Stimulated activated CD4-positive, alpha-beta T cell treated with anti-CD3 and anti-CD28 coated beads, Interleukin-2, amount 100 ng/mL, for 48 hours (primary cell): ENCODE measurements around the gene ROCK2.
"Not testable (repeated sequence)": the region's sequence is repeated elsewhere in the genome, so short reads cannot be mapped to it uniquely, and the experiment has no call there.

Source experiments
- DNase-seq, 2 donors: peaks; one replicate each; pipeline ENCODE4 v3.0.0-alpha.2; 2020

The ROCK2 gene

DNA sequence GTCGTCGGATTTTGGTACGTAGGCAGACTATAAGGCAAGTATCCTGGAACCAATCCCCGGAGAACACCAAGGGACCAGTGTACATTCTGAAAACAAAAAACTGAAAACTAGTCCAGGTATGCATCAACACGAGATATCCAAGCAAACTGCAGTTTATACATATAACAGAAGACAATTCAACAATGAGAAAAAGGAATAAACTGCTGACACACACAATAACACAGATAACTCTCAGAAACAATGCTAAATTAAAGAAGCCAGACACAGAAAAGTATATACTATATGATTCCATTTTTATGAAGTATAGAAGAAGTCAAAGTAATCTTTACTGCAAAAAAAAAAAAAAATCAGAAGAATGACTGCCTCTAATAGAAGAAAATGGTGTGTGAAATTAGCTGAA is 5.9 kb downstream of the ROCK2 start:
- DNase-seq, result no peak

DNA sequence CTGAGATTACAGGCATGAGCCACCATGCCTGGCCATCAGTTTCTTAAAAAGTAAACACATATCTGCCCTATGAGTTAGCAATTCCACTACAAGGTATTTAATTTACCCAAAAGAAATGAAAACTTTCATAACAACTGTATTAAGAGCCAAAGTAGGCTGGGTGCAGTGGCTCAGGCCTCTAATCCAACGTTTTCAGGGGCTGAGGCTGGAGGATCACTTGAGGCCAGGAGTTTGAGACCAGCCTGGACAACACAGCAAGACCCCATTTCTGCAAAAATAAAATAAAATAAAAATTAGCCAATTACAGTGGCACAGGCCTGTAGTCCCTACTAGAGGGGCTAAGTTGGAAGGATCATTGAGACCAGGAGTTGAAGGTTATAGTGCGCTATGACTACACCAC is 6.5 kb downstream of the ROCK2 start:
- no peak for DNase-seq

DNA sequence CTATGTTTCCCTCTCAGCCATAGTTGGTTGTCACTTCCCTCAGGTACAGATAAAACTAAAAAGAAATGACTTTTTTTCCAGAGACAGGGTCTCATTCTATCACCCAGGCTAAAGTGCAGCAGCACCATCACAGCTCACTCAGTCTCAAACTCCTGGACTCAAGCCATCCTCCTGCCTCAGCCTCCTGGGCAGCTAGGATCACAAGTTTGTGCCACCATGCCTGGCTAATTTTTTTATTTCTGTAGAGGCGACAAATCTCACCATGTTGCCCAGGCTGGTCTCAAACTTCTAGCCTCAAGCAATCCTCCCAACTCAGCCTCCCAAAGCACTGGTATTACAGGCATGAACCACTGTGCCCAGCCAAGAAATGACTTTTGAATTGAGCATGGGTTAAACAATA is 8.2 kb downstream of the ROCK2 start:
- DNase-seq, result no peak

DNA sequence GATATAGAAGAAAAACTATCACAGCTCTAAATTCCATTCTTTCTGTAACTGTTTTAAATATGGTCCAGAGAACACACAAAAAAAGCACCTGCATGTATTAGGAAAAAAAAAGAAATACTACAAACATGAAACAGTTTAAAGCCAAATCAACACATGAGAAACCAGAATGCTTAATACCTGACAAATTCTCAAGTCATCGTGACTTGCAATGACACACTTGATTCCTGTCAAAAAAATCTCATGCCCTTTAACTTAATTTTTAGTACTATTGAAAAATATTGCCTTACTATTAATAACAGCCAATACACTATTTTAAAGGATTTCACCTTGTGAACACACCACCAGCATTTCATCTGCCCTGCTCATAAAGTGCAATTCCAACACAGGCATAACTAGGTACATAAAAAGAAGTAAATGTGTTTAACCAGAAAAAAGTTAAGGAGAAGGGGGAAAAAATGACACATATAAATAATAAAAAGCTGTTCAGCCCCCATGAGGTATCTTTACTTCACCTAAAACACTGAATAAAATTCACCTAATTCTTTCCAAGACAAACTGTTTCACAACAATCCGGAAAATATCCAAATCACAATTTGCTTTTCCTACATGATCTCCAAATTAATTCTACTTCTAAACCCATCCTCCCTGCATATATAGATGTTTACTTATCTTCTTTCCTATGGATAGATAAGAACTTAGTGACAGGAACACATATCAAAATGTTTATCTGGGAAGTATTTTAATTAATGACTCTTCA is 10.8 kb downstream of the ROCK2 start:
- no peak for DNase-seq

DNA sequence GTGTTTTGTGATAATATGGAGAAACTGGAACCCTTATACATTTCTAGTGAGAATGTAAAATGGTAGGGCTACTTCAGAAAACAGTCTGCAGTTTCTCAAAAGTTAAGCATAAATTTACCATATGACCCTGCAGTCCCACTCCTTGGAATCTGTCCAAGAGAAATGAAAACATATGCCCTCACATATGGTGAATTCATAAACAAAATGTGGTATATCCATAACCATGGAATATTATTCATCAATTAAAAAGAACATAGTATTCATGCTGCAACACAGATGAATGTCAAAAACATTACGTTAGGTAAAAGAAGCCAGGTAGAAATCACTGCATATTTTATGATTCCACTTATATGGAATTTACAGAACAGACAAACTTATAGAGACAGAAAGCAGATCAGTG is 11.8 kb downstream of the ROCK2 start:
- no peak for DNase-seq

DNA sequence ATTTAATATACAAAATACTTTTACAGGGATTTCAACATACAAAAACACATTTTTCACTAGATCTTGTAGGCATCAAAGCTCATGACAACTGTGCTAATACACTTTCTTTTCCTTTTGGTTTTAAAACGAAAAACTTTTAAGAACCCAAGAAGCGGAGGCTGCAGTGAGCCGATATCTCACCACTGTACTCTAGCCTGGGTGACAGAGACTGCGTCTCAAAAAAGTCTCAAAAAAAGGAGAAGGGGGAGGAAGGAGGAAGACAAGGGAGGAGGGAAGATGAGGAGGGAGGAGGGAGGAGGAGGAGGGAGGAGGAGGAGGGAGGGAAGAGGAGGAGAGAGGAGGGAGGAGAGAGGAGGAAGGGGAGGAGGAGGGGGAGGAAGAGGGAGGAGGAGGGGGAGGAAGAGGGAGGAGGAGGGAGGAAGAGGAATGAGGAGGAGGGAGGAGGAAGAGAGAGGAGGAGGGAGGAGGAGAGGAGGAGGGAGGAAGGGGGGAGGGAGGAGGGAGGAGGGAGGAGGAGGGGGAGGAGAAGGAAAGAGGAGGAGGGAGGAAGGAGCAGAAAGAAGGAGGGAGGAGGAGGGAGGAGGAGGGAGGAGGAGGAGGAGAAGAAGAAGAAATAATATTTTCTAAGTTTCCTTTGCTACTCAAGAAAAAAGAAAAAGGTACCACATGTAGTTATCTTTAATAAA is 13.8 kb downstream of the ROCK2 start:
- DNase-seq, result no peak

DNA sequence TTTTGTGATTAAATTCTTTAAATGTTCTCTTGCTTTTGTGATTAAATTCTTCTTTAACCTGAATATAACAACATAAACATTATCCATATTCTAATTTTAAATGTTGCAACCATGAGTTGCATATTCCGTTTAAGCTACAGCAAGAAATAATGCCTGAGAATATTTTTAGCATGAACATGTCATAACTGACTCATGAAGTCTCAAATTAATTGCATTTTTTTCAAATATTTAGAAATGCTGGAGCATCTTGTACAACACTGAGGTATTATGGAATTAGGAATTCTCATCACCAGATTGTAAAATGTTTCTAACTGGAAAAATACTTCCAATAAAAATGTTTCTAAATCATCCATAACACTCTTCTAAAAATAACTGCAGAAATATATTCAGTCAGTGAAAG is 14.7 kb downstream of the ROCK2 start:
- DNase-seq, result no peak

DNA sequence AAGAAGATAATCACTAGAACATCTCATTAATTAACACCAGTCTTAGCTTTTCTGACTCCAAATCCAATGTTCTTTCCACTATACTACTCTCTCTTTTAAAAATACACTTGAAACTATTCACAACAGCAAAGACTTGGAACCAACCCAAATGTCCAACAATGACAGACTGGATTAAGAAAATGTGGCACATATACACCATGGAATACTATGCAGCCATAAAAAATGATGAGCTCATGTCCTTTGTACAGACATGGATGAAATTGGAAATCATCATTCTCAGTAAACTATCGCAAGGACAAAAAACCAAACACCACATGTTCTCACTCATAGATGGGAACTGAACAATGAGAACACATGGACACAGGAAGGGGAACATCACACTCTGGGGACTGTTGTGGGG is 15.9 kb downstream of the ROCK2 start:
- DNase-seq, result not testable (repeated sequence)

DNA sequence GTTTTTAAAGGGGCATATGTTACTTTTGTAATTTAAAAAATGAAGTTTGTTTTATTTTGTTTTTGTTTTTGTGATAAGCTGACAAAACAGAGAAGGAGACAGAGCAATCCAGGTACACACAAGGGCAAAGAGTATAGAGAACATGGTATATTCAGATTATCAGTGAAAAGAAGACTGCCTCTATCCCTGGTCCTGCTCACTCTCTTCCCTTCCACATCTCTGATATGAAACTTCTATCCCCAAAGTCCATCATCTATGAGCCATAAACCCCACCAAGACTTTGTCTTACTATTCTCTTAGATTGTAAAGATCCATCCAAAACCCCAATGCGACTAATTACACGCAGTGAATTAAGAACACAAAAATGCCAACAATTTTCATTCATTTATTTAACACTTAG is 16.6 kb downstream of the ROCK2 start:
- no peak for DNase-seq

DNA sequence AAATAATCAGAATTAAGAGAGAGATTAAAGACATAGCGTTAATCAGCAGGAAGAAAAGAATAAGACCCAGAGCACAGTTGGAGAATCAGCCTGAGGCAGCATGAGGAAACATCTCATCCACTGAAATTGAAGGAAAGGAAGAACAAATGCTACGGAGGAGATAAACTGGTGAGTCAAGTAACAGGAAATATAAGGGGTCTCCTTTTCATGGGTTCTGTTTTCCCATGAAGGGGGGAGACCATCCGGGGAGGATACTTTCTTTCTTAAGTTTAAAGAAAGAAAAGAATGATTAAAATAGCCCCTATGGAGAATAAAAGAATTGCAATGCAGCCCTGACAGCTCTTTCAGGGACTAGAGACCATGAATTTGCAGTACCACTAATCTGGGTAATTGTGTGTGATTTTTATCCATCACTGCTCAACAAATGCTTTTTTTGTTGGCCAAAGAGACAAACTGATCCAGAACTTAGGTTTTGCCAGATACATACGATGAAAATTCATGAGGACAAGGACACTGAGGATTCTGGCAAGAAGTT is 17.7 kb downstream of the ROCK2 start:
- DNase-seq, result no peak

DNA sequence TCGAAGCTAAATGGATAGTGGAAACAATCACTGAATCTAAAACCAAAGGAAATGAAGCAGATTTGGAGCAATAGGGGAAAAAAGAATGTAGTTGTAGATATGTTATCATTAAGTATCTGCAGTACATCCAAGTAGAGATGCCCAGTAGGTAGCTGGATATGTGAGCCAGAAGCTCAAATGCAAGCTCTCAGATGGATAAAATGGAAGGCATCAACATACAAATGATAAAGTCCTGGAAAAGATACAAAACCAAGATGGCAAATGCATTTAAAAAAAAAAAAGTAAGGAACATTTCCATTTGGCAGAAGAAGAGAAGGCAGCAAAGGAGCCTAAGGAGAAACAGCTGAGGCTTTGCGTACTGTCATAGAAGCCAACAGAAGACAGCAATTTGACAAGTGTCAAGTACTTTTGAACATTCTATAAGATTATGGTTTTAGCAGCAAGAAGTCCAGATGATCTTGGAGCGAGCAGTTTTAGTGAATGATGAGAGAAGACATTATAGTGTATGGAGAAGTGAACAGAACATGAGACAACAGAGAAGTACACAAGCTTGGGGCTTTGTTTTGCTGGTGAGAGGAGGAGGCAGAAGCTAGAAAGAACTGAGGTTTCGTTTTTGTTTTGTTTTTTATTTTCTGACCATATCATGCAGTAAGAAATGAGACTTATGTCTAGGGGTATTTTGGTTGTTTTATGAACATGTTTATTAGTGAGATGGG is 18.3 kb downstream of the ROCK2 start:
- no peak for DNase-seq

DNA sequence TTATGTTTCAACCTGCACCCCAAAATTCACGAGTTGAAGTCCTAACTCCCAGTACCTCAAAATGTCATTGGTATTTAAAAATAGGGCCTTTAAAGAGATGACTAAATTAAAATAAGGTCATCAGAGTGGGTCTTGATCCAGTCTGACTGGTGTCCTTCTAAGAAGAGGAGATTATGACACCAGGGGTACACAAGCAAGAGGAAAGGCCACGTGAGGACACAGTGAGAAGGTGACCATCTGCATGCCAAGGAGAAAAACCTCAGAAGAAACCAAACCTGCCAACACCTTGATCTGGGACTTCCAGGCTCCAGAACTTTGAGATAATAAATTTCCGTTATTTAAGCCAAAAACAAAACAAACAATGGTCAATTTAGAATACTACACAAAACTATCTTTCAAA is 22.6 kb downstream of the ROCK2 start:
- DNase-seq, result no peak

DNA sequence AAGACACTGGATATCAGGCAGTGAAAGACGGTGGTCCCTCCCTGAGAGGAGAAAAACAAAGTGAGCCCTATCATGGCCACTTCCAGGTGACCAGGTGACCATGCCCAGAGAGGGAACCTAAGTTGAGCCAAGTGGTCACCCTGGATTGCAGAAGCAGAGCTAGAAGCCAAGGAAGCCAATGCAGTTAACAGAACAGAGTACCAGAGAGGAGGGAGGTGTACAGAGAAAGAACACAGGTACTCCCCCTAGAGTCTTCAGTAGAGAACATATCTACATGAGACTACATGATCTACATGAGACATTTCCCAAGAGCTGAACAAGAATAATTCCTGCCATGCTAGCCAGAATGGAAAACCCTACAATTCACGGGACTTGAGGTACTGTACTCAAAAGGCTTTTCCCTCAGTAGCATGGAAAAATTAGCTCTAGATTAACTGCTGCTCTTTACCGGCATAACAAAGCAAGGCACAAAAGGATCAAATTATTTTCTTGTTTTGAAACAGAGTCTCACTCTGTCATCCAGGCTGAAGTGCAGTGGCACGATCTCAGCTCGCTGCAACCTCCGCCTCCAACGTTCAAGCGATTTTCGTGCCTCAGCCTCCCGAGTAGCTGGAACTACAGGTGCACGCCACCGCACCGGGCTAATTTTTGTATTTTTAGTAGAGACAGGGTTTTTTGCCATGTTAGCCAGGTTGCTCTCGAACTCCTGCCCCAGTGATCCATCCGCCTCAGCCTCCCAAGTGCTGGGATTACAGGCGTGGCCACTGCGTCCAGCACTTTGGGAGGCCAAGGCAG is 23.5 kb downstream of the ROCK2 start:
- DNase-seq, result no peak

DNA sequence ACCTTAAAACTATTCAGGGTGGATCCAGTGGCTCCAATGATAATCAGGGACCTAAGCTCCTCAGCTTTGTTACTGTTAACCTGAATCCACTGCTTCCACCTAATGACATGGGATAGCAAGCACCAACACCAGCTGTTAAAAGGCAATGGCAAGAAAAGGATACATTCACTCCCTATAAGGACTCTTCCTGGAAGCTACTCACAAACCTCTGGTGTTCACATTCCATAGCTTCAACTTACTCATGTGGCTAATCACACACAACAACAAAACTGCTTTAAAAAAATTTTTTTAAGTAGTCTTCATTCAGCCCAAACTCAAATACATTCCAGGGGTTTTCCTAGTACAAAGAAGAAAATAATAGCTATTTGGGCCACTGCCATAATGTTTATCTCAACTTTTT is 24.5 kb downstream of the ROCK2 start:
- DNase-seq, result no peak

DNA sequence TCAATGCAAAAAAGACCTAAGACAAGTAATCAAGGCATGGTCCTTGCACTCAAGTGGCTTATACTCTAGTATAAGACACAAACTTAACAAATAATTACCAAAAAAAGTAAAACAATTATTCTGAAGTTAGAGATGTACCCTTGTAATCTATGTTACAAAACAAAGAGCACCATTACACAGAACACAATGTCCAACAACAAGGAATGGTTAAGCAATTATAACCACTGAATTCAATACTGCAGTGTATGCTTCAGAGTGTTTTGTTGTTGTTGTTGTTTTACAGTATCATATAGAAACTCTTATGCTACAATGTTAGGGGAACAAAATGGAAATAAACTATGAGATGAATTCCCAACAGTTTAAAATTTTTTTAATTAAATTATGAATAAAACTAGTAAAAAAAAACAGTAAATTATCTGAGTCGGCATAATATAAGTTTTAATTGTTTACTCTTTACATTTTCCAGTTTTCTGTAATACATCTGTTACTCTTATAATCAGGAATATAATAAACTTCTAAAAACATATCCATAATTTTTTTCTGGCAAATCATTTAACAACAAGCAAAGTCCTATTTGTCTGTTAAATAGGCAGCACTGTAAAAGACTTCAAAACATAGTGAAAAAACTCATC is 29.2 kb downstream of the ROCK2 start:
- DNase-seq, result no peak

DNA sequence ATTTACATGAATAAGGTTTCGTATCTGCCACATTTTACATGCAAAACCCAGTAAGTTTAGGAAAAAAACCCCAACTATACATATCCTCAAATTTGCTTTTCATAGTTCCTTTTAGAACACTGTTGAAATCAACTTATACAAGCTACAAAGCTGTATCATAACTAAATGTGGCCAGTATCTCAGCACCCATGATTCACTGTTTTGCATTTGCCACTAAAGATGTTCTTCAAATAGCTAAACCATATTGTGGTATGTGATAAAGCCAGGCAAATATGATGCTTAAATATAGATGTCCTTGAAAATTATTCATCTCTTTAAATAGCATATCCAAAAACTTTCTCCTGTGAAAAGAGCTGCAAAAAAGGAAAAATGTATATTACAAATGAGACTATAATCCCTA is 29.9 kb downstream of the ROCK2 start:
- DNase-seq, result no peak

DNA sequence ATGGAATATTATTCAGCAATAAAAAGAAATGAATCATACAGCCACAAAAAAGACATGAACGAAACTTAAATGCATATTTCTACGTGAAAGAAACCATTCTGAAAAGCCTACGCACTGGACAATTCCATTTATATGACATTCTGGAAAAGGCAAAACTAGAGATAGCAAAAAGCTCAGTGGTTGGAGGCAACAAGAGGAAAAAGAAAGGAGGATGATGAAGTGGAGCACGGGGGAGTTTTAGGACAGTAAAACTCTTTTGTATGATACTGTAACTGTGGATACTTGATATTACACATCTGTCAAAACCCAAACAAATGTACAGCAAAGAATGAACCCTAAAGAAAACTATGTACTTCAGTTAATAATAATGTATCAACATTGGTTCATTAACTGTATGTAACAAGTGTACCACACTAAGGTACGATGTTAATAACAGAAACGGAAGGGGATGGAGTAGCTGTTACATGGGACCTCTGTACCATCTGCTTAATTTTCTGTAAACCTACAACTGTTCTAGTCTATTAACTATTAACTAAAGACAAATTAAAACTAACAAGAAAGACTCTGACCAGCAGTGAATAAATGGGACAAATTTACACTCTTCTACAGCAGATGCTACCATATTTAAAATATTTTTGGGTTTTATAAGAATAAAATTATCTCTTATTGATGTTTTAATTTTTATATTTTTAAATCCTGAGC is 31.5 kb downstream of the ROCK2 start:
- DNase-seq, result no peak

DNA sequence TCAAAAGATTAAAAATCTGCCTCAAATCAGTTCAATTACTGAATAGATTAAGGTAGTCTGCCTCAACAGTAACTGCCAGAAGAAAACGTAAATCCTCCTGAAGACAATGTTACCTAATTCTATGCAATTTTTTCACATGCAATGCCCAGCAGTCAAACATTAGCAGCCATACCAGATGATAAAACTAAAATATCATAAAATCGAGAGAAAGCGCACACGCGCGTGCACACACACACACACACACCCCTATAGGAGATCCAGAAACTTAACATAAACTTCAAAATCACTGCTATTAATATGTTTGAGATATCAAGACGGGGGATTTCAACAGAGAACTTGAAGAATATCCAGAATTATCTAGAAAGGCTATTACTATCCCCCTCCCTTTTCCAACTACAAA is 32.9 kb downstream of the ROCK2 start:
- no peak for DNase-seq

DNA sequence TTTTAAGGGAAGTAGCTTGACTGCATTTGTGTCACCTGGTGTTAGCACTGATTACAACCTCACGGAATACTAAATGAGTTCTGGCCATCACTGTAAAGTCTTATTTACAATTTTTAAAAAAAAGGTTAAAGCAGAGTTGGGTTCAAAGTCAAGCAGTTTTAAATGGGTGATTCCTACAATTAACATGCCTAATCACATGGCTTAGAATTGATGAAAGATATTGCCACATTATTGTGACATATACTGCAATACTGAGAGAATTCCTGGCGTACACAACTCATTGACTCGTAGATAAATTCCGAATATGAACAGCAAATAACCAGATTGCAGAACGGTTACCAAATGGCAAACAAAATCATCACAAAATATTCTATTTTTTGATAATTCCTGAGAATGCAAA is 34.2 kb downstream of the ROCK2 start:
- no peak for DNase-seq

DNA sequence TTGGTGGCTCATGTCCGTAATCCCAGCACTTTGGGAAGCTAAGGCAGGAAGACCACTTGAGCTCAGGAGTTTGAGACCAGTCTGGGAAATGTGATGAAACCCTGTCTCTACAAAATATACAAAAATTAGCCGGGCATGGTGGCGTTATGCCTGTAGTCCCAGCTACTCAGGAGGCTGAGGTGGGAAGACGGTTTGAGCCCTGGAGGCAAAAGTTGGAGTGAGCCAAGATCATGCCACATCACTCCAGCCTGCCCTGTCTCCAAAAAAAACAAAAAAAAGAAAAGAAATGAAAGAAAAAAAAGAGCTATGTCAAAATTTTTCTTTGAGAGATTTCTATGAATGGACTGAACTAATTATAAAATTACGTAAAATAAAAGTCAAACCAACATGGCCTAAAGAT is 34.7 kb downstream of the ROCK2 start:
- DNase-seq, result no peak

DNA sequence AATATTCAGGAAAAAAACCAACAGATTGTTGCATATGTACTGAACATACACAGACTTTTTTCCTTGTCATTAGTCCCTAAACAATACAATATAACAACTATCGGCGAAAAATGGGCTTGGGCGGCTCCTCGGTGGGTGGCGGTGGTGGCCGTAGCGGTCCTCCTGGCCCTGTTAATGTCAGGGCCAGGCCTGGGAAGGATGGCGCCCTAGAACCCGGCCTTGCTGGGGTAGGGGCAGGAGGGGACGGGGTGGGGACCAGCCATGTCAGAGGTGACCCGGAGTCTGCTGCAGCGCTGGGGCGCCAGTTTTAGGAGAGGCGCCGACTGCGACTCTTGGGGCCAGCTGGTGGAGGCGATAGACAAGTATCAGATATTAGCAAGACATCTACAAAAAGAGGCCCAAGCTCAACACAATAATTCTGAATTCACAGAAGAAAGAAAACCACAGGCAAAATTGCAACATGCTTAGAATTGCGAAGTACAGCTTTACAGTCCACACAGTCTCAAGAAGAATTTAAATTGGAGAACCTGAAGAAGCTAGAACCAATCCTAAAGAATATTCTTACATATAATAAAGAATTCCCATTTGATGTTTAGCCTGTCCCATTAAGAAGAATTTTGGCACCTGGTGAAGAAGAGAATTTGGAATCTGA is 36.5 kb downstream of the ROCK2 start:
- DNase-seq, result no peak
